HG02970 (cell line): ENCODE measurements around the gene GIMAP6.
"Not testable (repeated sequence)": the region's sequence is repeated elsewhere in the genome, so short reads cannot be mapped to it uniquely, and the experiment has no call there.

Experiments used
- ATAC-seq: cut with Tn5 transposase; IDR thresholded peaks from one replicate; pipeline ENCODE4 v1.9.1; 2021; ENCODE audit warnings: mild to moderate bottlenecking, moderate library complexity, moderate number of reproducible peaks; ENCODE audit not compliant: unreplicated experiment, low FRiP score

The GIMAP6 gene

DNA sequence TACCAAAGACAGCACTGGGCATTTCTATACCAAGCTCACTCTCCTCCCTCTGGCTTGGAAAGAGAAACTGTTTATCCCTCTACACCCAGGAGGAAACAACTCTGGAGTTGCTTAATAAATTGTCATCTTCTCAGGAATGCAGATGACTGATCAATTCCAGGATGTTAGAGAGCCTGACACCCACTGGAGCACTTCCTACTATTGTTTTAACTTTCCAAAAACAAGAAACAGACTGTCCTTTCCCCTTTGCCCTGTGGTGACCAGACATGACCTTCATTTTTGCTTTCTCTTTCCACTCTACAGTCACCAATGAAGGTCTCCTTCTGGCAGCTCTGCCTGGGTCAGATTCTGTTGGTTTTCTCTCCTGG, 45.4 kb downstream of the GIMAP6 start:
- no peak for ATAC-seq

DNA sequence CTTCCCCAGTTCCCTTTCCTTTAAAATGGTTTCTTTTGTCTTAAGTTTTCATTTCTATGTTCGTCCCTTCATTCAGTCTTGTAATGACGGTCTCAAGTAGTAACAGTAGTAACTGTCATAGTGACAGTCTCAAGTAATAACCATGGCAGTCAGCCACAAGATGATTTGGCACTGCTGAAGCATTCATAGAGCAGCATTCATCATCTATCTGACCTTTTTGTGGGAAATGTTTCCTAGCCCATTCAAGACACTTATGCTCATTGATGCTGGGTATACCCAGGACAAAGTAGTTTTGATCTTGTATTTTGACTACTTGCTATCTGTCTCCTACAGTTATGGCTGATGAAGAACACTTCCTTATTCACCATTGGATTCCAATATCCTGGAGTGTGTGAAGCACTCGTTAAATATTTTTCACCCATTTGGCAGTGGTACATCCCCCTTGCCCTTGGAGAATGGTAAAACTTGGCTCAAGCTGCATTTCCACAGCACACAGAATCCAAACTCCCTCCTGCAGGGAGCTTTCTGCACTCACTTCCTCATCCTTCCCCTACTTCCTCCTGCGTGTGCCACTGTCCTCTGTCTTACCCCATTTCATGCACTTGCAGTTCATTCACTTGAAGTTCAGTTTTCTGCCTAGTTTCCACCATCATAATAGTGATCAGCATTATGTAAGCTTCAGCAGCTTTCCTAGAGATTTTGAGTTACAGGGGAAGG, 46.0 kb downstream of the GIMAP6 start:
- no peak for ATAC-seq

DNA sequence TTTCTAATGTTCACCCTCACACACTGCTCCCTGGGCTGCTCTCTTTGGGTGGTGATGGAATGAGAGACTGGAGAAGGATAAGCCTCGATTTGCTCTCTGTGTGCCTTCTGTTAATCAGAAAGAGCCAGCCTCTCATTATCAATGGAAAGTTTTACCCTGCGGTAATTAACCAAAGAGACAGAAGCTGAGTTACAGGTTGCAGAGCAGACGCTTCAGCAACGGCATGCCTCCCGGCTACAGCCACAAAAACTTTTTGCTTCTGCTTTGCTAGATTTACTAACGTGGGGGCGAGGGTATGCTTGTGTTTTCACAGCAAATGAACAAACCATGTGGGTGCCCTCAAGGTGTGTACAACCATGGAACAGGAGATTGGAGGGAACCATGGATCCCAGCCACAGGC, 47.0 kb downstream of the GIMAP6 start:
- no peak for ATAC-seq

DNA sequence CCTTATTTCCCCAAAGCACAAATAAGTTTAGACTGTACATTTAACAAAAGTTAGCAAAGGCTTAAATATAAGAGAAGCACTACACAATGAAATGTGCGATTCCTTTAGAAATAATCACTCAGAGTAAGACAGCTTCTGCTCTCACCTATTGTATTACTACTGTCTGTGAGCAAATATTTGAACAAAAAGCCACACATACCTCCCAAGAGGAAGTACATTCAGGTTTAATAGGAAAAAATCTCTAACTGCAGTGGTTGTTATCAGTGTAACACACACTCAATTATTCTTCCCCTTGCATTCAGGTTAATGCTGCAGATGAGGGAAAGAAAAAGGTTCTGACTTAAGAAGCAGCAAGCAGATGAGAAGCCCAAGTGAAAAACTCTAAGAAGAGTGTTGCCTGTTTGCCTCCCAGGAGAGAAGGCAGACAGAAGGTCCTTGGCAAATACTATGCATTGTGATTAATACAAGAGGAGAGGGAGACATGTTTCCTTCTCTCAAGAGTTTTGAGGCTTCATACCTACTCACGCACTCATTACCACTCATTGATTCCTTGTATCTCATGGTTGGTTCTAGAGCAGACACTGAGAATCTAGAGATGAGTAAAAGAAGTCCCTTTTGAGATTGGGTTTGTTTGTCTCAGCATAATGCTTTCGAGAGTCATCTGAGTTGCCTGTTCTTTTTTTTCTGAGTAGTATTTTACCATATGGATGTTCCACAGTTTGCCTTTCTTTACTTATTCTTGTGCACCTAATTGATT, 51.4 kb downstream of the GIMAP6 start:
- no peak for ATAC-seq

DNA sequence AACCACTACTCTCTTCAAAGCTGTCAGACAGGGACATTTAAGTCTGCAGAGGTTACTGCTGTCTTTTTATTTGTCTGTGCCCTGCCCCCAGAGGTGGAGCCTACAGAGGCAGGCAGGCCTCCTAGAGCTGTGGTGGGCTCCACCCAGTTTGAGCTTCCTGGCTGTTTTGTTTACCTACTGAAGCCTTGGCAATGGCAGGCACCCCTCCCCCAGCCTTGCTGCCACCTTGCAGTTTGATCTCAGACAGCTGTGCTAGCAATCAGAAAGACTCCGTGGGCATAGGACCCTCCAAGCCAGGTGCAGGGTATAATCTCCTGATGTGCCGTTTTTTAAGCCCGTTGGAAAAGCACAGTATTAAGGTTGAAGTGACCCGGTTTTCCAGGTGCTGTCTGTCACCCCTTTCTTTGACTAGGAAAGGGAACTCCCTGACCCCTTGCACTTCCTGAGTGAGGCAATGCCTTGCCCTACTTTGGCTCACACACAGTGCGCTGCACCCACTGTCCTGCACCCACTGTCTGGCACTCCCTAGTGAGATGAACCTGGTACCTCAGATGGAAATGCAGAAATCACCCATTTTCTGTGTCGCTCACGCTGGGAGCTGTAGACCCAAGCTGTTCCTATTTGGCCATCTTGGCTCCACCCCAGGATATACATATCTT, 52.1 kb downstream of the GIMAP6 start:
- ATAC-seq: not testable (repeated sequence)
